HEK293 (cell line): Measurements from ENCODE around the gene SLC25A13.
A peak's percentile ranks its signal among the peaks of the same experiment; 100 is the strongest.

ENCODE experiments used
- CTCF ChIA-PET: fragments of 350-600 bp; formaldehyde crosslinking; extraction: SDS; loops from one replicate; lab custom pipeline; 2021; ENCODE audit warnings: antibody characterized with exemption; lab: Yijun Ruan, JAX
- POLR2A ChIA-PET: fragments of 300-600 bp; formaldehyde crosslinking; extraction: SDS; loops from one replicate; lab custom pipeline; 2020; ENCODE audit warnings: antibody characterized with exemption, inconsistent platforms; lab: Yijun Ruan, JAX
- H3K27ac ChIP-seq: fragments of 200-500 bp; sonication (Bioruptor generic); 2 replicates; pipeline ENCODE4 v1.5.1; 2014; ENCODE audit warnings: low read depth, low read length, control low read depth, inconsistent platforms; ENCODE audit errors: extremely low read depth
- H3K36me3 ChIP-seq, 2 experiments: fragments of 200-500 bp in 1 of 2; sonication (Bioruptor generic) in 1 of 2; 1 replicate in 1 of 2; 2 replicates in 1 of 2; pipeline ENCODE4 v1.5.1; 2014 to 2017; ENCODE audit warnings: inconsistent platforms in 2 of 2, low read length in 2 of 2; ENCODE audit not compliant: control insufficient read depth in 2 of 2, insufficient read depth in 1 of 2
- H3K4me1 ChIP-seq: fragments of 200-500 bp; sonication (Bioruptor generic); 2 replicates; pipeline ENCODE4 v1.5.1; 2014; ENCODE audit warnings: mild to moderate bottlenecking, low read length, inconsistent platforms; ENCODE audit not compliant: control insufficient read depth, insufficient read depth
- H3K4me3 ChIP-seq: 2 replicates; pipeline ENCODE4 v1.5.1; 2011; ENCODE audit warnings: low read depth, mild to moderate bottlenecking, control low read depth, low read length, moderate library complexity
- H3K9me3 ChIP-seq: fragments of 200-500 bp; sonication (Bioruptor generic); 2 replicates; pipeline ENCODE4 v1.5.1; 2014; ENCODE audit warnings: low read depth, low read length, inconsistent platforms; ENCODE audit not compliant: control insufficient read depth, insufficient read depth
- OSR2 ChIP-seq: fragments of 450-650 bp; formaldehyde crosslinking; IDR thresholded peaks from 2 replicates; pipeline ENCODE4 v1.5.1; 2016; ENCODE audit warnings: missing biosample characterization, missing genetic modification characterization
- REPIN1 ChIP-seq: fragments of 450-650 bp; formaldehyde crosslinking; IDR thresholded peaks from 2 replicates; pipeline ENCODE4 v1.5.1; 2017; ENCODE audit warnings: missing biosample characterization, missing genetic modification characterization, low read depth
- YY2 ChIP-seq: fragments of 450-650 bp; formaldehyde crosslinking; IDR thresholded peaks from 2 replicates; pipeline ENCODE4 v1.5.1; 2016; ENCODE audit warnings: missing biosample characterization, missing genetic modification characterization
- ZBTB26 ChIP-seq: fragments of 450-650 bp; formaldehyde crosslinking; optimal IDR thresholded peaks from 2 replicates; pipeline ENCODE3; 2016; ENCODE audit warnings: missing biosample characterization, mild to moderate bottlenecking, missing genetic modification characterization
- ZBTB49 ChIP-seq: fragments of 450-650 bp; formaldehyde crosslinking; IDR thresholded peaks from 2 replicates; pipeline ENCODE4 v1.5.1; 2016; ENCODE audit warnings: missing biosample characterization, missing genetic modification characterization, low read depth
- ZBTB8A ChIP-seq: fragments of 450-650 bp; formaldehyde crosslinking; IDR thresholded peaks from 2 replicates; pipeline ENCODE4 v1.5.1; 2016; ENCODE audit warnings: missing biosample characterization, missing genetic modification characterization
- ZIC2 ChIP-seq: fragments of 450-650 bp; formaldehyde crosslinking; IDR thresholded peaks from 2 replicates; pipeline ENCODE4 v1.5.1; 2016; ENCODE audit warnings: missing biosample characterization, missing genetic modification characterization
- ZNF19 ChIP-seq: fragments of 450-650 bp; formaldehyde crosslinking; IDR thresholded peaks from 2 replicates; pipeline ENCODE4; 2016; ENCODE audit warnings: missing biosample characterization, missing genetic modification characterization, low read depth
- ZNF2 ChIP-seq: fragments of 450-650 bp; formaldehyde crosslinking; IDR thresholded peaks from 2 replicates; pipeline ENCODE4 v1.5.1; 2016; ENCODE audit warnings: missing biosample characterization, missing genetic modification characterization
- ZNF624 ChIP-seq: fragments of 450-650 bp; formaldehyde crosslinking; IDR thresholded peaks from 2 replicates; pipeline ENCODE4 v1.5.1; 2017; ENCODE audit warnings: missing biosample characterization, missing genetic modification characterization
- ZNF645 ChIP-seq: fragments of 450-650 bp; formaldehyde crosslinking; IDR thresholded peaks from 2 replicates; pipeline ENCODE4; 2016; ENCODE audit warnings: missing biosample characterization, missing genetic modification characterization
- ZNF664 ChIP-seq: fragments of 450-650 bp; formaldehyde crosslinking; IDR thresholded peaks from 2 replicates; pipeline ENCODE4 v1.5.1; 2016; ENCODE audit warnings: missing biosample characterization, missing genetic modification characterization
- ZSCAN23 ChIP-seq: fragments of 450-650 bp; formaldehyde crosslinking; IDR thresholded peaks from 2 replicates; pipeline ENCODE4 v1.5.1; 2016; ENCODE audit warnings: missing biosample characterization, missing genetic modification characterization
- TF ChIP-seq, protein P1 (sequence below): fragments of 450-650 bp; formaldehyde crosslinking; IDR thresholded peaks from 2 replicates; pipeline ENCODE4 v1.5.1; 2016; ENCODE audit warnings: missing biosample characterization, missing genetic modification characterization

SLC25A13 gene

GRCh38 chr7:96241855-96242254 is 80.0 kb downstream of the SLC25A13 start:
- ChIA-PET POLR2A (no interaction called here), CTCF (no interaction called here)
- no peaks in the 10 kb centered on the region for H3K36me3 ChIP-seq
- no peak overlapping the region for H3K4me3 ChIP-seq
- H3K9me3 ChIP-seq, result no peaks in the 10 kb centered on the region
- no peak for TF ChIP-seq REPIN1 (tag by site-specific recombination)
- TF ChIP-seq ZBTB49, result no peak
- no peak for TF ChIP-seq ZNF2 (tag by site-specific recombination)
- TF ChIP-seq OSR2, result no peak
- TF ChIP-seq ZNF664 (tag by site-specific recombination), result no peak
- no peak for TF ChIP-seq ZSCAN23
- no peak for TF ChIP-seq YY2 (tag by site-specific recombination)
- no peak for TF ChIP-seq ZBTB8A (tag by site-specific recombination)
- TF ChIP-seq ZBTB26 (tag by site-specific recombination), result no peak
- no peak overlapping the region for H3K27ac ChIP-seq
- H3K4me1 ChIP-seq, result no peaks in the 10 kb centered on the region

DNA sequence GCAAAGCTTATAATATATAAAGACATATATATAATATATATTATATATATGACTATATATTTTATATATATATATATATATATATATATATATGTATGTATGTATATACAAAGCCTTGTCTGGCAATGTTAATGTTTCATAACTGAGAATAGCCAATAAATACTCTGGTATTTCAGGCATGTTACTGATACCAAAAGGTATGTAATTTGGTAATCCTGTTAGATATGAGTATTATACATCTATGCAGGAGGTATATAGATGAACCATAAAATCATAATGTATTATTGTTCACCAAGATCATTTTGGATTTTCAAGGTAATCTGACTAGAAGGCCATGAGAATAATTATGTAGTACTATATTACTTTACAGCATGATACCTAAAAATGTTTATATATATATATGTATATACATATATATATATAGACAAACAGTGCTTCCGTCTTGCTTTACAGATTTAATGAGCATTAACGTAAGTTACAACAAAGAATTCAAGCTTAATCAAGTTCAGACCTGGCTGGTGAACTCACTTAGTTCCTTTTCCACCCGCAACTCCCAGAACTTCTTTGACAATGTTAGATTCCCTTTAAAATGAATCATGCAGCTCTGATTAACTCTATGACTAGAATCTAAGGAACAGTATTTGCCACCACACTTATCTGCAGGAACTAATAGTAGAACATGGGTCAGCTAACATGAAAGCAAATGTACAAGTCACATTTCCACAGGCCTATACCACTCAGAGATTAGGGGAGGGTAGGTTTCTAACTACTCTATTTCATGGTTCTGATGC is 82.7 kb downstream of the SLC25A13 start:
- Histone ChIP-seq H3K4me1 (peaks cover 5% of the 10 kb centered on the region), H3K27ac (no peak overlapping the region), H3K9me3 (no peaks in the 10 kb centered on the region), H3K36me3 (peaks cover 0 to 2% of the 10 kb centered on the region in 2 experiments; a peak in 1 of 3 replicates), H3K4me3 (no peak overlapping the region)
- TF ChIP-seq REPIN1 (tag by site-specific recombination) (no peak), ZNF624 (no peak), ZNF19 (no peak)
- TF ChIP-seq, protein P1, sequence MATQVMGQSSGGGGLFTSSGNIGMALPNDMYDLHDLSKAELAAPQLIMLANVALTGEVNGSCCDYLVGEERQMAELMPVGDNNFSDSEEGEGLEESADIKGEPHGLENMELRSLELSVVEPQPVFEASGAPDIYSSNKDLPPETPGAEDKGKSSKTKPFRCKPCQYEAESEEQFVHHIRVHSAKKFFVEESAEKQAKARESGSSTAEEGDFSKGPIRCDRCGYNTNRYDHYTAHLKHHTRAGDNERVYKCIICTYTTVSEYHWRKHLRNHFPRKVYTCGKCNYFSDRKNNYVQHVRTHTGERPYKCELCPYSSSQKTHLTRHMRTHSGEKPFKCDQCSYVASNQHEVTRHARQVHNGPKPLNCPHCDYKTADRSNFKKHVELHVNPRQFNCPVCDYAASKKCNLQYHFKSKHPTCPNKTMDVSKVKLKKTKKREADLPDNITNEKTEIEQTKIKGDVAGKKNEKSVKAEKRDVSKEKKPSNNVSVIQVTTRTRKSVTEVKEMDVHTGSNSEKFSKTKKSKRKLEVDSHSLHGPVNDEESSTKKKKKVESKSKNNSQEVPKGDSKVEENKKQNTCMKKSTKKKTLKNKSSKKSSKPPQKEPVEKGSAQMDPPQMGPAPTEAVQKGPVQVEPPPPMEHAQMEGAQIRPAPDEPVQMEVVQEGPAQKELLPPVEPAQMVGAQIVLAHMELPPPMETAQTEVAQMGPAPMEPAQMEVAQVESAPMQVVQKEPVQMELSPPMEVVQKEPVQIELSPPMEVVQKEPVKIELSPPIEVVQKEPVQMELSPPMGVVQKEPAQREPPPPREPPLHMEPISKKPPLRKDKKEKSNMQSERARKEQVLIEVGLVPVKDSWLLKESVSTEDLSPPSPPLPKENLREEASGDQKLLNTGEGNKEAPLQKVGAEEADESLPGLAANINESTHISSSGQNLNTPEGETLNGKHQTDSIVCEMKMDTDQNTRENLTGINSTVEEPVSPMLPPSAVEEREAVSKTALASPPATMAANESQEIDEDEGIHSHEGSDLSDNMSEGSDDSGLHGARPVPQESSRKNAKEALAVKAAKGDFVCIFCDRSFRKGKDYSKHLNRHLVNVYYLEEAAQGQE (tag by site-specific recombination), result no peak
- CTCF ChIA-PET, result interaction anchor here (0.6 kb wide), 1 partner anchor 825 kb away, joined by 3 read pairs; no protein-coding TSS in a partner anchor
- POLR2A ChIA-PET, result no interaction called here

- H3K4me3 ChIP-seq, result no peak overlapping the region
- CTCF ChIA-PET, result interaction anchor here (0.7 kb wide), 1 partner anchor 42 kb away, joined by 4 read pairs; no protein-coding TSS in a partner anchor
- POLR2A ChIA-PET, result no interaction called here
- TF ChIP-seq ZIC2 (tag by site-specific recombination) (0 out of 2 replicates have a peak, but pooled peaks have one; percentile 28), ZNF645 (tag by site-specific recombination) (no peak)
- TF ChIP-seq, all 188 proteins: peak for 1
- Histone ChIP-seq H3K27ac (no peak overlapping the region), H3K36me3 (peaks cover 0 to 9% of the 10 kb centered on the region in 2 experiments; a peak in 1 of 3 replicates), H3K4me1 (peaks cover 5% of the 10 kb centered on the region), H3K9me3 (no peaks in the 10 kb centered on the region)
These were observed 83.4 kb downstream of the SLC25A13 start for GRCh38 chr7:96238474-96238873.
